GM12864 (cell line): ENCODE results near the gene STYXL2.

Experiments used
- DNase-seq: peaks from one replicate; pipeline ENCODE4 v3.0.0-alpha.2; 2011; ENCODE audit warnings: low read depth
- H3K4me3 ChIP-seq: 2 replicates; pipeline ENCODE4 v1.5.1; 2011; ENCODE audit warnings: mild to moderate bottlenecking, low read depth, low read length, control low read depth
- TF ChIP-seq, protein P1 (sequence below): IDR thresholded peaks from 2 replicates; pipeline ENCODE4 v1.5.1; 2011; ENCODE audit warnings: low read depth, mild to moderate bottlenecking, moderate library complexity, low read length, control low read depth, inconsistent platforms; ENCODE audit errors: missing control alignments

STYXL2 gene

DNA sequence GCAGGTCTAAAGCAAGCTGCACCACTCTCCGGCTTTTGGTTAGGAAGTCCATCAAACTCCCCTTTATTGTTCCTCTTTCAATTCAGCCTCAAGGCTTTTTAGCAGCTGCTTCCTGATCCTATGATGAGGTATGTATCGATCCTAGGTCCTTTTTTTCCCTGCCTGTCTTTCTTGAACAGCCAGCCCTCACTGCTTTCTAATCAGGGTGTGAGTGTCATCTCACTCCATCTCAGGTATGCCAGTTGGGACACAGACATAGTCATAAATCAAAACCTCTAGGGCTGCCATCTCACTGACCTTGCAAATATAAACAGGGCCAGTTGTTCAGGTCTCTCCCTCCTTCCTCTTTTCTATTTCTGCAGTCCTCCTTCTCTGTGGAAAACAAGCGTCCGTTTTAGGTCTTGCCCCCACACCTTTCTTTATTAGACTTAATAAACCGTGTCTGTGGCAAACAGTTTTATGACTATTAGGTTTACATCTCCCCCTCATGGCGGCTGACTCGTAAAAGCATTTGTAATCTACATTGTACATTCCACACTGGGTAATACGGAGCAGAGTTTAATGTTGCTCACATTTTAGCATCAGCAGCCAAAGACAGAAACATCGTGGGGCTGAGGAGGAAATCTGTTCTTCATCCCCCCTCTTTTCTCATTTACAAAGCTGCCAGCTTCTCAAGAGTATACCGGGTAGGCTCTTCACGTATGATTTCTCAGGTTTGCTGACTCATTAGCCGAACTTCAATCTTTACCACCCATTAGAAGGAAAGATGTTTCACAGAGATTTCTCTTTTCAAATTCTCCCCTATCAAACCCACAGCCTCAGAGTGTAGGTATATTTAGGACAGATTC is 11.6 kb downstream of the STYXL2 start:
- TF ChIP-seq, protein P1, sequence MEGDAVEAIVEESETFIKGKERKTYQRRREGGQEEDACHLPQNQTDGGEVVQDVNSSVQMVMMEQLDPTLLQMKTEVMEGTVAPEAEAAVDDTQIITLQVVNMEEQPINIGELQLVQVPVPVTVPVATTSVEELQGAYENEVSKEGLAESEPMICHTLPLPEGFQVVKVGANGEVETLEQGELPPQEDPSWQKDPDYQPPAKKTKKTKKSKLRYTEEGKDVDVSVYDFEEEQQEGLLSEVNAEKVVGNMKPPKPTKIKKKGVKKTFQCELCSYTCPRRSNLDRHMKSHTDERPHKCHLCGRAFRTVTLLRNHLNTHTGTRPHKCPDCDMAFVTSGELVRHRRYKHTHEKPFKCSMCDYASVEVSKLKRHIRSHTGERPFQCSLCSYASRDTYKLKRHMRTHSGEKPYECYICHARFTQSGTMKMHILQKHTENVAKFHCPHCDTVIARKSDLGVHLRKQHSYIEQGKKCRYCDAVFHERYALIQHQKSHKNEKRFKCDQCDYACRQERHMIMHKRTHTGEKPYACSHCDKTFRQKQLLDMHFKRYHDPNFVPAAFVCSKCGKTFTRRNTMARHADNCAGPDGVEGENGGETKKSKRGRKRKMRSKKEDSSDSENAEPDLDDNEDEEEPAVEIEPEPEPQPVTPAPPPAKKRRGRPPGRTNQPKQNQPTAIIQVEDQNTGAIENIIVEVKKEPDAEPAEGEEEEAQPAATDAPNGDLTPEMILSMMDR, result no peak
- peak overlapping the region; percentile 8; the same call in 1 of the 2 replicates for H3K4me3 ChIP-seq
- DNase-seq, result no peak

DNA sequence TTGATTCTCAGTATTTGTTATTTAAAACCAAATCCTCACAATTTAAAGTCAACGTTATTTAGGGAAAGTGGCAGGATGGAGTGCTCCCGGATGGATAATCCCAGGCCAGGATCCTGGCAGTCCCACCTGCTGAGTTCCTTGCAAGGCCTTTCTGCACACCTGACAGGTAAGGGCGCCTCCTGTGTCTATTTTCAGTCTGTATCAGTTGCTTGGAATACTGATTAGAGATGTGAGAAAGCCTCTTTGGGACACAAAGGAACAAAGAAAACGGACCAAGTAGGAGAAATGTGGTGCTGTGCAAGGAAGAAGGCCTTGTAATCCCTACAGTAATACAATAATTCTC is 12.2 kb downstream of the STYXL2 start:
- H3K4me3 ChIP-seq, result no peak overlapping the region
- DNase-seq, result no peak
- TF ChIP-seq, protein P1, result no peak

DNA sequence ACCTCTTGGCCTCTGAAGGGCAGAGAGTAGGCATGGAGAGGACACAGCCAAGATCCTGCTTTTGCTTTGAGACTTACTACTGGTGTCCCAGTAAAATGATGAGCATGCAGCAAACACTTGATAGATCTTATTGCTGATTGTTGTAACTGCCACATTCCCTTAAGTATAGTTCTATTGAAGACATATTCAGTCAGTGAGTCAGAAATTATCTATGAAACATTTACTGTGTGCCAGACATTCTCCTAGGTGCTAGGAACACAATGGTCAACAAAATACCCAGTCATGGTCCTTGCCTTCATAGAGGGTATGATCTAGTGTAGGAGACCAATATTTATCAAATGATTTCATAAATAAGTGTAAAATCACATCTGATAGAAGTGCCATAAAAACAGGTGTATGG is 13.6 kb downstream of the STYXL2 start:
- TF ChIP-seq, protein P1, result no peak
- DNase-seq, result no peak
- H3K4me3 ChIP-seq, result no peak overlapping the region

DNA sequence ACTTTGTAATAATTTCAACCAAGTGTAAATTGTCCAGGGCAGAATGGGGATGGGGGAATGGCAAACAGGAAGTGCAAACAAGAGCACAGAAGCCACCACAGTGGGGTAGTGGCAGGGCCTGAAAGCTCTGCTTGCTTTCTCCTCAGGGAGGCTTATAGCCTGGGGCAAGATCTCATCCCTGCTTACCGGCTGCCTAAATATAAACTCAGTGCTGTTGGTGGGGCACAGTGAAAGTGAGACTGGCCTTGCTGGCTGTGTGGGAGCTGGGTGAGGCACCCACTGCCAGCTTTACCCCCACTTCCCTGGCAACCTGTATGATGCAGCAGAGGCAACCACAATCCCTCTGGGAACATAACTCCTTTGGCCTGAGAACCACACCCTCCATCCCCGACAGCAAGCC is 15.2 kb downstream of the STYXL2 start:
- TF ChIP-seq, protein P1, result no peak
- no peak overlapping the region for H3K4me3 ChIP-seq
- DNase-seq, result no peak

DNA sequence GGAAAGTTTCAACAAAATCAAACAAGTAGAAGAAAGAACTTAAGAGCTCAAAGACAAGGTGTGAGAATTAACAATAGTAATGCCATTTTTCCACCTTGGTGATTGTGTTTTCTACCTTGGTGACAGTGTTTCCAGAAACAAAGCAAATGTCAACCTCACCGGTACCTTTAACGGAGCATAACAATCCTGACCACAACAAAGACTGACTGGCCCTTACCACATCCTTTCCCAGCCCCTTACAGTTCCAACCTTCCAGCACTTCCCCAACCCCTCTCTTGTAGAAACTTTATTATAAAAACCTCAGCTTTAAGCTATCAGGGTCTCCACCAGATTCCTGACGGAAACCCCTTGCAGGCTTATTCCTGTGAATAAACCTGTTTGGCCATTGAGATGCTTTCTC is 16.7 kb downstream of the STYXL2 start:
- H3K4me3 ChIP-seq, result no peak overlapping the region
- TF ChIP-seq, protein P1, result no peak
- DNase-seq, result no peak

DNA sequence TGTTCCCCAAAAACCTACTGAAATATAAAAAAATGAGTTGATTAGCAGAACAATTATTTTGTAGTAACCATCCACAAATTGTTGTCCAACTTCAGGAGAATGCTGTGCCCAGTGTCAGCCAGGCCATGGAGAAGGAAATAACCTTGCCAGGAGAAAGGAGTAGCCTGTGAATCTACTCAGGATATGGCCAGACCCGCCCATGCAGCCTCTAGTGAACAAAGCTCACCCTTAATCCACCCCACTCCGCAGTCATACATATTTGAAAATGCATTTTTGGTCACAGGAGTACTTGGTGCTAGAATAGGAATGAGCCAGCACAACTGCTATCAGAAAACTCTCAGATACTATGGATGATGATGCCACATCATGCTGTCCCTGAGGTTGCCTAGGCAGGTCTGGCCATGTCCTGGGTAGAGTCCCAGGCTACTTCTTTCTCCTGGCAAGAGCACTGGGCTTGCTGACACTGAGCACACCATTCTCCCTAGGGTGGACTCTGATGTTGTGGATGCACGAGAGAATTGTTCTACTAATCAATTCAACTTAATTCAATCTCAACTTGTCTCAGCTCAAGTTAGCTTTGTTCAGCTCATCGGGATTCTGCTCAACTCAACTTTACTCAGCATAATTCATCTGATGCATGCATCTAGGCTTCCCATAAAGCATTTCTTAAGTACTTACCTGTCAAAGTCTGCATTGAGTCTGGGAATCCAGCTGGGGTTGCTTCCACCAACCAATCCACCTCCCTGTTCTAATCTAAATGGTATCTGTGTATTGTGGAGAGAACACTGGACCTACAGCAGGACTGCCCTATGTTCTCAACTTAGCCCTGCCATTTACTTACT is 18.2 kb downstream of the STYXL2 start:
- TF ChIP-seq, protein P1, result no peak
- DNase-seq, result no peak
- H3K4me3 ChIP-seq, result no peak overlapping the region

DNA sequence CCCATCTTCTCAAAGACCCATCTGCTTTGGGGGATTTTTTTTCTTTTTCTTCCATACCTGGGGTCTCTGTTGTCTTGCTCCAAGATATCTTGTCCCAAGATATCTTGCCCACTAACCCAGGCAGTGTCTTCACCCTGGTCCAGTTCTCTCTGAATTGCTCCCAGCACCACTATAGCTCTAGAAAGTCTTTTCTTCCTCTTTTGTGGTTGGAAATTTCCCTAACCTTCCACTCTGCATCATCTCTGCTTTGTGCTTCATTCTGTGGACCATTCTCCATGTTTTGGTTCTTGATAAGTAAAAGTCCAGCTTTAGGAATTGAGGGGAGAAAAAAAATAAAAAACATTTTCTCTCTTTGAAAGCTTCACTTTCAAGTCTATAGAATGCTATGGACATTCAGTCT is 20.9 kb downstream of the STYXL2 start:
- DNase-seq, result no peak
- no peak overlapping the region for H3K4me3 ChIP-seq
- TF ChIP-seq, protein P1, result no peak
